NCI-H1417 treated with DMSO at 0.1 percent for 48 hours (cell line): ENCODE measurements around the gene FOLR2.

Experiments used
- DNase-seq: peaks from one replicate; lab custom pipeline; 2025; lab: John Stamatoyannopoulos, UW

Gene FOLR2

DNA sequence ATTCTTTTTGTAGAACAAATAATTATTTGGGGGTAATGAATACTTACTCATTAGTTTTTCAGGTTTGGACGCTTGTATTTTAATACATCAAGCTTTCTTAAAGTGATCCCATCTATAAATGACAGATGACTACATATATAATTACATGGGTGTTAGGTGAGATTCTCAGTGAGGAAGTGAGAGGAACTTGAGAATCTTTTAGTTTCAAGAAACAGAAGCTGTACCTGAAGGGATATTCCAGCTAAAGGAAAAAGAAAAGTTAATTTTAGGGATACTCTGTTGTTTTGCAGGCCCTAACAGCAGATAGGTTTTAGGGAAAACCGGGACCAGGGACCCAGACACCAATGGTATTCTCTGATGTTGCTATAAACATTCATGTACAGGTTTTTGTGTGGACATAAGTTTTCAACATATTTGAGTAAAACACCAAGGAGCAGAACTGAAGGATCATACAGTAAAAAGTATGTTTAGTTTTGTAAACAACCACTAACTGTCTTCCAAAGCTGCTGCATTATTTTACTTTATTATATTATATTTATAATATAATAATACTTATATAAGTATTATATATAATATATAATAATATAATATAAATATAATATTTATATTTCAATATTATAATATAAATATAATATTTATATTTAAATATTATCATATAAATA lies 51.5 kb downstream of the FOLR2 start:
- DNase-seq: no peak
